ENCODE results near the gene KLHDC3. TPM values are rescaled to one million over a fixed set of nuclear protein-coding genes. Genes with fewer than 3 reads are reported as not detected.
"Not testable (repeated sequence)": the region's sequence is repeated elsewhere in the genome, so short reads cannot be mapped to it uniquely, and the experiment has no call there.

KLHDC3 gene
- total RNA-seq, 2 donors from 2014 or later = 59.6 to 60.8 TPM

DNA sequence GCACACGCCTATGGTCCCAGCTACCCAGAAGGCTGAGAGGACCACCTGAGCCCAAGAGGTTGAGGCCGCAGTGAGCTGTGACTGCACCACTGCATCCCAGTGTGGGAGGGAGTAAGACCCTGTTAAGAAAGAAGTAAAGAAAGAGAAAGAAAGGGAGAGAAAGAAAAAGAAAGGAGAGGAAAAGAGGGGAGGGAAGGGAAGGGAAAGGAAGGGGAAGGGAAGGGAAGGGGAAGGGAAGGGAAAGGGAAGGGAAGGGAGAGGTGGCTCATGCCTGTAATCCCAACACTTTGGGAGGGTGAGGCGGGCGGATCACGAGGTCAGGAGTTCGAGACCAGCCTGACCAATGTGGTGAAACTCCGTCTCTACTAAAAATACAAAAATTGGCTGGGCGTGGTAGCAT lies 27.4 kb downstream of the KLHDC3 start:
- H3K27me3 Mint-ChIP-seq; H3K36me3 Mint-ChIP-seq; H3K4me1 Mint-ChIP-seq (ENCODE audit: low read depth in 2 of 2); H3K27ac Mint-ChIP-seq; H3K4me3 Mint-ChIP-seq; ATAC-seq; H3K9me3 Mint-ChIP-seq; DNase-seq (ENCODE audit: low spot score): not testable (repeated sequence)

DNA sequence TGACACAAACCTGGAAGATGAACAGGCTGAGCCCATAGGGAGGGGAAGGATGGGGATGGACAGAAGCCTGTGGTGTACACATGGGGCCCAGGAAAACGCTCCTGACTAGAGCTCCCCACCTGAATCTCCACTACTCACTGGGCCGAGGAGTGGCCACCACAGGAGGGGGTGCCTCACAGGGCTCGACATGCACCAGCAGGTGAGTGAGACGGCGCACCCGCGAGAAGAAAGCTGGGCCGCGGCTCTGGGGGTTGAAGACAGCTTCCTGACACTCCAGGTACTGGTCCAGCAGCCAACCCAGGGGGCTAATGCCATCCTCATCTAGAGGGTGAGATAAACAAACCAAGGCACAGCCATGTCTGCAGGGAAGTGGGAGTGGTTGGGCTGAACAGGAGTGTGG lies 29.3 kb downstream of the KLHDC3 start:
- no peaks in the 10 kb centered on the region for H3K27me3 Mint-ChIP-seq
- ATAC-seq (no peak), DNase-seq (ENCODE audit: low spot score) (no peak)
- H3K36me3 Mint-ChIP-seq = no peaks in the 10 kb centered on the region
- H3K4me1 Mint-ChIP-seq (ENCODE audit: low read depth in 2 of 2) = peaks cover 0 to 8% of the 10 kb centered on the region in 2 donors
- no peaks in the 10 kb centered on the region for H3K9me3 Mint-ChIP-seq
- no peak overlapping the region for H3K4me3 Mint-ChIP-seq
- no peak overlapping the region for H3K27ac Mint-ChIP-seq

DNA sequence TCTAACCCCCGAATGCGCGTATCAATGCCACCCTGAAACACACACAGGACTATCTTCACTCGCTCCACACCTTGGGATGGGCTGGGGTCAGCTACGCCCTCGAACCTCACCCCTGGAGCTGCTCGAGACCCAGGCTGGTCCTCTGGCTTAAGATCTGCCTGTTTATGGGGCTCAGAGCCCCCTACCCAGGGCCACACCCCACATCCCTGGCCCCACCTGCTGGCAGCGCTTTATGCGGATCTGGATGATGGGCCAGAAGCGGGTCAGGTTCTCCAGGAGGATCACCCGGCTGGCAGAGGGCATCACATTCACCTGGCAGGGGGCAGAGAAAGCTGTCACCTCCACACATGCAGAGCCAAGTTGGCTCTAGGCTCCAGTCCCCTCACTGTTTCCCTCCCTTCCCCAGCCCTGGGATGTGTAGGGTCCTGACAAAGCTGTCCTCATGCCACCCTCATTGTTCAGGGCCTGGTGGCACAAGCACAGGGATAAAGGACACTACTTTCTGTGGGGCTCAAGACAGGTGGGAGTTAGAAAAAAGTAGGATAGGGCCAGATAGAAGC lies 31.4 kb downstream of the KLHDC3 start:
- no peaks in the 10 kb centered on the region for H3K9me3 Mint-ChIP-seq
- DNase-seq (ENCODE audit: low spot score) = no peak
- no peak overlapping the region for H3K27ac Mint-ChIP-seq
- H3K4me3 Mint-ChIP-seq = no peak overlapping the region
- peaks cover 4 to 10% of the 10 kb centered on the region in 2 donors for H3K4me1 Mint-ChIP-seq (ENCODE audit: low read depth in 2 of 2)
- no peaks in the 10 kb centered on the region for H3K36me3 Mint-ChIP-seq
- ATAC-seq = no peak
- no peaks in the 10 kb centered on the region for H3K27me3 Mint-ChIP-seq

DNA sequence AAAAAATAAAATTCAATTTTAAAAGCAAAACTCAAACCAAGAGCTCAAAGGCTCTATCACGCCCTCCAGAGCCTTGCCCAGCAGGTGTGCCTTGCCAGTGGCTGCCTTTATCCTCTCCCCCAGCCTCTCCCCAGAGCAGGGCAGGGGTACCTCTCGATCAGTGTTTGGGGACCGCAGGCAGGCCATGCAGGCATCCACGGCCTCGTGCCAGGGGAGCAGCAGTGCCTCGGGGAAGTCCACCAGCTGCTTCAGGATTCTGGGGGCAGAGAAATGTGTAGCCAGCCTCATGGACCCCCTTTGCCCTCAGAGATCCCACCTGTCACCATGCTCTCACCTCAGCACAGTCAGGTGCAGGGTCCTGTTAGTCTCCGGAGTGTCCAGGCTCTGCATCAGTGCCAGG lies 33.9 kb downstream of the KLHDC3 start:
- DNase-seq (ENCODE audit: low spot score) (no peak), ATAC-seq (no peak)
- Mint-ChIP-seq H3K36me3 (no peaks in the 10 kb centered on the region), H3K27ac (no peak overlapping the region), H3K9me3 (no peaks in the 10 kb centered on the region), H3K27me3 (no peaks in the 10 kb centered on the region), H3K4me3 (no peak overlapping the region), H3K4me1 (ENCODE audit: low read depth in 2 of 2) (peaks cover 26 to 28% of the 10 kb centered on the region in 2 donors)

DNA sequence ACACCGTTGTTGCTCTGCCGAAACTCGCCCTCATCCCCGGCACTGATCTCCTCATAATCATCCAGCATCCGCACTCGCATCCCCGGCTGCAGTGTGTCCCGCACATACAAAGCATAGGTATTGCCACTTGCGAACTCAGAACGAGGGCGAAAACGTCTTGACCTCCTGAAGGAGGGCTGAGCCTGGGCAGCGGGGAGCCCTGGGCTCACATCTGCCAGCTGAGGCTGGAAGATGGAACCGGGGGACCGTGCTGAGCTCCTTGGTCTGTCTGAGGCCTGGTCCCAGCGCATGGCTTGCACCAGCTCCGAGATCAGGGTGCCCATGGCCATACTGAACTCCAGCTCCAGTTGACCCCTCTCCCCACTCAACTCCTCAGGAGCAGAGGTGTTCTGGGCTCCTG lies 36.9 kb downstream of the KLHDC3 start:
- Mint-ChIP-seq H3K4me3 (no peak overlapping the region), H3K27ac (peak overlapping the region in 1 of 2 donors; percentile 69), H3K9me3 (no peaks in the 10 kb centered on the region), H3K27me3 (no peaks in the 10 kb centered on the region), H3K4me1 (ENCODE audit: low read depth in 2 of 2) (peaks cover 38 to 45% of the 10 kb centered on the region in 2 donors), H3K36me3 (no peaks in the 10 kb centered on the region)
- DNase-seq (ENCODE audit: low spot score) = no peak
- no peak for ATAC-seq

DNA sequence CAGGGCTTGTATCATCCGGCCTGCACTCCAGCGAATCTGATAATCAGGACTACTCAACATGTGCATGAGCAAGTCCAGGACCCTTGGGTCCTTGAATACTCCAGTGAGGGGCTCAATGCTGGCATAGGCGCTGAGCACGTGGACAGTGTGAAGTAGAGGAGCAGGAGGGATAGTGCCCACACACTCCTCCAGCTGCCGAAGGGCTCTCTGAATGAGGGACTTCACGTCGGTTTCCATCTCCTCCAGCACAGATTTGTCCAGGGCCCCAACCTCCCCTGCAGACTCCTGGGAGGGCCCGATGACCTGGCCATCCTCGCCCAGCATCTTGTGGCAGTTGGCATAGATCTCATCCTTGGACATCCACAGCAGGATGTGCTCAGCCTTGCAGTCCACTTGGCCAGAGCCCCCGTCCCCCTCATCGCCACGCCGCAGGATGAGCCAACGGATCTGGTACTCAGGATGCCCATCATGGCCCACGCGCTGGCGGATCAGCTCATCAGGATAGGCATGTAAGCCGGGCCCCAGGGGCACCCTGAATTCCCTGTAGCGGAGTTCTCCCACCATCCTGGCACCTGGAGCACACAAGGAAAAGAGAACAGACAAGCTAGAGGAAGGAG lies 38.3 kb downstream of the KLHDC3 start:
- Mint-ChIP-seq H3K9me3 (no peaks in the 10 kb centered on the region), H3K4me1 (ENCODE audit: low read depth in 2 of 2) (peaks cover 38 to 46% of the 10 kb centered on the region in 2 donors), H3K27me3 (no peaks in the 10 kb centered on the region), H3K27ac (peak overlapping the region; percentile 94 to 98), H3K4me3 (peak overlapping the region; percentile 96), H3K36me3 (no peaks in the 10 kb centered on the region)
- ATAC-seq (no peak), DNase-seq (ENCODE audit: low spot score) (no peak)

DNA sequence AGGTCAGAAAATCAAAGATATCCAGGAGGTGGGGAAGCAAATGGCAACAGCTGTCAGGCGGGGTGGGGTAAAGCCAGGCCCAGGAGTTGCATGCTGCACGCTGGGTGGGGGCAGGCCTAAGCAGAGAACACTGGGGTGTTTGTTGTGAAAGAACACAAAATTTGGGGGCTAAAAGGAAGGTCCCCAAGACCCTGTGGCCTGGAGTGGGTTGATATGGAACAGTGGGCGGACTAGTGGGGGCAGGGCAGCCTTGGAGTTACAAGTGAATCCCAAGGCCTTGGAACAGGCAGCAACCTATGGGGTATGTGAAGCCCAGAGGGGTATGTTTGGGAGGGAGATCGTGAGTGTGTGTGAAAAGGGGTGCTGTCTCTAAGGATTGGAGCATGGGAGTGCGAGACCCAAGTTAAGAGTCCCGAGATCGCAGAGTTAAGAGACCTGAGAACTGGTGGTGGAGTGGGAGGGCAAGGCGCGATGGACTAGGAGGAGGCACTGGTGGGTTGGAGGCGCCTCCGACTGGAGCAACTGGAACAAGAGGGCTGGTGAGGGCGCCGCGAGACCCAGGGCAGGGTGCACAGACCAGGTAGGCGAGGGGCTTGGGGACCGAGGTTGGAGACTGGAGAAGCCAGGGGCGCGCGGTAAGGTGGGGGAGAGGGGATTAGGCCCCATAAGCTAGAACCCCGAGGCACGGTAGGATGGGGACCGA lies 38.9 kb downstream of the KLHDC3 start:
- peak overlapping the region; percentile 94 to 98 for H3K27ac Mint-ChIP-seq
- no peak for DNase-seq (ENCODE audit: low spot score)
- peaks cover 42 to 48% of the 10 kb centered on the region in 2 donors for H3K4me1 Mint-ChIP-seq (ENCODE audit: low read depth in 2 of 2)

DNA sequence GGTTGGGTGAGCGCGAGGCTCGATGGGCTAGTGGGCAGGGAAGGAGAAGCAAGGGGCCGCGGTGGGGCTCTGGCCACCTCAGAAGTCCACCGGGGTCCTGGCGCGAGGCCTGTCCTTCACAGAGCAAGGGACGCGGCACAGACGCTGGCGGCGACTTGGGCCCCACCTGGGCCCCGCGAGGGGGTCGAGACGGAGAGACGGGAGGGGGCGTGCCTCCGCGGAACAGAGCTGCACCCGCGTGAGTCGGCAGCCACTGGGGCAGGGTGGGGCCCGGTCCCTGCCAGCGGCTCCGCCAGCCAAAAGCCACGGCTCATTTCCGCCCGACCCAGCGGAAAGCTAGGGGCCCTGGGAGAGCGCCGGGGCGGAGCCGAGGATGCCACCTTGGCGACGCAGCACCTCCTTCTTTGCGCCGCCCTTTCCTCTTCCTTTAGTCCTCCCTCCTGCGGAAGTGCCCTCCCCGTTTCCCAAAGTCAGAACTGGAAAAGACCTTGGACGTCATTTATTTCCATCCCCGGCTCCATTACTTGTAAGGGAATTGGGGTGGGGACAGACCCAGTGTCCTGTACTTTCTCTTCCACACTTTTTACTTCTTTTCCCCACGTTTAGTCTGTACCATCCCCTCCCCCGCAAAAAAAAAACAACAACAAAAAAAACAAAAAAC lies 39.6 kb downstream of the KLHDC3 start, which contains the start of gene CUL7:
Gene CUL7 (minus strand): TSS at position 307 of the 661 bp plus-strand sequence. CDS start 1,063 bp downstream, outside the sequence.
- ATAC-seq = peak; percentile 99
- Mint-ChIP-seq H3K36me3 (no peaks in the 10 kb centered on the region), H3K4me1 (ENCODE audit: low read depth in 2 of 2) (peaks cover 49 to 55% of the 10 kb centered on the region in 2 donors)

More for the DNA sequence above, 38.9 kb downstream of the KLHDC3 start:
- ATAC-seq = peak in 1 of 2 donors; percentile 10
- Mint-ChIP-seq H3K27me3 (no peaks in the 10 kb centered on the region), H3K36me3 (no peaks in the 10 kb centered on the region), H3K9me3 (no peaks in the 10 kb centered on the region), H3K4me3 (peak overlapping the region; percentile 96)

DNA sequence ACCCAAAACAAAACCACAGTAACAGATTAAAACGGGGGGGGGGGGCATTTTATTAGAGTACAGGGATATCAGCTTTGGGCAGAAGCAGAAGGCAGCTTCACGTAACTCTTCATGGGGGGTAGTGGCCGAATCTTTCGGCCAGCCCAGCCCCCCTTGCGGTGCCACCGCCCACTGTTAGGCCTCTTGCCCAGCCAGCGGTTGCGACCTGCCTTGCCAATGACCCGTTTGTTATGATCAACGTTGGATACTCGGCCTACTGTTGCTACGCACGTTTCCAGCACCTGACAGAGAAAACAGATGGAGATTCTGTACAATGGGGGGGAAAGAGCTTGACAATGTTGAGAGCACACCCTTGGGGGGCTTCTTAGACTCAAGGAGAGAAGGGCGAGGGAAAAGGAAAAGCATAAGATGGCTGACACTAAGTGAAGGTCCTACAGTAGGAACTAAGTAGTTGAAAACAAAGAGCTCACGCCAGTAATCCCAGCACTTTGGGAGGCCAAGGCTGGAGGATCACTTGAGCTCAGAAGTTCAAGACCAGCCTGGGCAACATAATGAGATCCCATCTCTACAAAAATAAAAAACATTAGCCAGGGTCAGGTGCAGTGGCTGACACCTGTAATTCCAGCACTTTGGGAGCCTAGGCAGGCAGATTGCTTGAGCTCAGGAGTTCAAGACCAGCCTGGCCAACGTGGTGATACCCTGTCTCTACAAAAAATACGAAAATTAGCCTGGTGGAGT lies 40.3 kb downstream of the KLHDC3 start:
- Mint-ChIP-seq H3K9me3 (no peaks in the 10 kb centered on the region), H3K27ac (peak overlapping the region; percentile 94 to 98), H3K4me3 (peak overlapping the region; percentile 96), H3K4me1 (ENCODE audit: low read depth in 2 of 2) (peaks cover 52 to 57% of the 10 kb centered on the region in 2 donors), H3K27me3 (no peaks in the 10 kb centered on the region), H3K36me3 (no peaks in the 10 kb centered on the region)
- ATAC-seq = no peak
- no peak for DNase-seq (ENCODE audit: low spot score)

More for the DNA sequence above, 39.6 kb downstream of the KLHDC3 start, which contains the start of gene CUL7:
- DNase-seq (ENCODE audit: low spot score) = peak; percentile 93
- Mint-ChIP-seq H3K4me3 (peak within 1 kb of the TSS; percentile 96), H3K27ac (peak within 1 kb of the TSS; percentile 94 to 98), H3K27me3 (no peaks in the 10 kb centered on the region), H3K9me3 (no peaks in the 10 kb centered on the region)

DNA sequence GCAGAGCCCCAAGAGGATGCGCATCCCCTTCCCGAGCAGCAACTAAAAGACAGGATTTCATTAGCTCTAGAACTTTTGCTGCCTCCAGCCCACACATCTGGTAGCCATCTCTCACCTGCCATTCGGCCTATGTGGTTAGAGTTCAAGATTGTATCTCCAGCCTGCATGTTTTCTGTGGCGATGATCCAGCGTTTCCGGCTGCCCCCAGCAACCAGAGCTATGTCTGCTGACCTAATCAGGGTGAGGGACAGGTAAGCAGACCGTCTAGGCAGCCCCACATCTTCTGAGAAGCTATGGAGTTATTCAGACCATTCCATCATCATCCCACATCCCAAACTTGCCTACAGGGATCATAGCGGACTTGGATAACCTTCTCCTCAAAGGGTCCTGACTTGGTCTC lies 41.9 kb downstream of the KLHDC3 start:
- no peaks in the 10 kb centered on the region for H3K9me3 Mint-ChIP-seq
- H3K4me3 Mint-ChIP-seq = peak overlapping the region; percentile 18
- H3K36me3 Mint-ChIP-seq = no peaks in the 10 kb centered on the region
- H3K27ac Mint-ChIP-seq = no peak overlapping the region
- no peaks in the 10 kb centered on the region for H3K27me3 Mint-ChIP-seq
- ATAC-seq (no peak), DNase-seq (ENCODE audit: low spot score) (no peak)
- peaks cover 51 to 52% of the 10 kb centered on the region in 2 donors for H3K4me1 Mint-ChIP-seq (ENCODE audit: low read depth in 2 of 2)

DNA sequence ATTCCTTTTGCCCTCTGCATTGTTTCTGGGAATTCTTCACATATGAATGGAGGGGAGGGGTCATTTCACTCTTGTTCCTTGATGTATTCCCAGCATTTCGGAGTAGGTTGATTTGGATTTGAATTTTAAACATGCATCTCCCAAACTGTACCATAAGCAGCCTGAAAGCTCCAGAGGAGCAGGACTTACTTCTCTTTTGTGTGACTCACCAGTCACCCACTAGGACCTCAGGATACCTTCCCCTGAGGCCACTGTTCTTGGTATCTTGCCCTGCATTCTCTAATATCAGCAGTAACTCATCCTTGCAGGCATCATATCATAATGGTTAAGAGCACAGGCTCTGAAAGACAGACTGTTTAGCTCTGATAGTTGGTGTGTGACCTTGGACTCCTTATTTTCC lies 44.5 kb downstream of the KLHDC3 start:
- no peaks in the 10 kb centered on the region for H3K36me3 Mint-ChIP-seq
- ATAC-seq = no peak

DNA sequence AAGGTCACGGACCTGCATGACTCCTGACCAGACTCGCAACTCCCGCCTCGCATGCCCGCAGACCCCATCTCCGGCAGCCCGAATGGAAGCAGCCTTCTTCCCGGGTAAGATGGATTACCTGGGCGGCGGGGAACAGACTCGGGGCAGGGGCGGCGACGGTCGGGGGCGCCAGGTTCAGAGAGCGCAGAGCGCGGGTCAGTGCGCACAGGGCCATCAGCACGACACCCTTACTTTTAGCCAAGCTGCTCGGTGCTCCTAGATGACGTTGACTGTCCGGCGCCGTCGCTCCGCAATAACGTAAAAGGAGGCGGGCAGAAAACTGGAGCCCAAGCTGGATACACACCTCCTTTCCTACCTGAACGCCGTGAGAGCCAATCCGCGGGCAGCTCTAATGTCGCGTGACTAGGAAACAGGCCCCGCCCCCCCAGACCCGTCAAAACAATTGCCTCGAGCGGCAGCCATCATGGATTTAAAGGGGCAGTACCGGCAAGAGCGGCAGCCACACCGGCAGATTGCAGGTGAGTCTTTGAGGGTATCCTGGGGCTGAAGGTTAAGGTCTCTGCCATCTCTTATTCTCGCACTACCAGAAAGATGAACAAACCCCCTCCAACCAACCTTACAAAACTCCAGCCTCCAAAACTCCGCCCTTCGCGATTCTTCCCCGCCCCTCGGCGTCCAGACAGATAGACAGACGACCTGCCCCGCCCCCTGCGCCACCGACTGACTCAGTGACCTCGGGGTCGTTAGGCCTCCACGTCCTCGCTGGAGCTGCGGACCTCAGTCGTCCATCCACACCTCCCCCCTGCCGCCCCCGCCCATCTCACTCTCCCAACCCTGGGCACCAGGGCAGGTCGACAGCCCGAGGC lies 45.4 kb downstream of the KLHDC3 start, which contains the start of the genes KLC4 and MRPL2:
Gene KLC4 (plus strand): TSS at position 464 of the 866 bp plus-strand sequence. CDS start 1,705 bp downstream, outside the sequence.
Gene MRPL2 (minus strand): TSS at position 267 of the 866 bp plus-strand sequence. CDS start 53 bp downstream, at position 214.
- H3K4me3 Mint-ChIP-seq = peak within 1 kb of the TSS; percentile 86
- no peaks in the 10 kb centered on the region for H3K36me3 Mint-ChIP-seq
- H3K9me3 Mint-ChIP-seq = no peaks in the 10 kb centered on the region
- H3K27me3 Mint-ChIP-seq = no peaks in the 10 kb centered on the region
- peak; percentile 96 for DNase-seq (ENCODE audit: low spot score)
- ATAC-seq = peak; percentile 97
- H3K27ac Mint-ChIP-seq = peak within 1 kb of the TSS; percentile 83 to 92
- peaks cover 29 to 30% of the 10 kb centered on the region in 2 donors for H3K4me1 Mint-ChIP-seq (ENCODE audit: low read depth in 2 of 2)

More for the DNA sequence above, 44.5 kb downstream of the KLHDC3 start:
- peak overlapping the region; percentile 83 to 92 for H3K27ac Mint-ChIP-seq
- H3K9me3 Mint-ChIP-seq = no peaks in the 10 kb centered on the region
- peak overlapping the region; percentile 86 for H3K4me3 Mint-ChIP-seq
- no peaks in the 10 kb centered on the region for H3K27me3 Mint-ChIP-seq
- DNase-seq (ENCODE audit: low spot score) = no peak
- H3K4me1 Mint-ChIP-seq (ENCODE audit: low read depth in 2 of 2) = peaks cover 36 to 37% of the 10 kb centered on the region in 2 donors
